Endothelial cell of umbilical vein (primary cell): ENCODE results near the gene MAP1S. TPM values are rescaled to one million over a fixed set of nuclear protein-coding genes. Genes with fewer than 3 reads are reported as not detected.
A peak's percentile ranks its signal among the peaks of the same experiment; 100 is the strongest.

Source experiments
- BruUV-seq: library from RNA; stranded (reverse); fragments of 400-500 nt; replicated peaks from 2 replicates; lab custom pipeline; 2021; lab: Mats Ljungman, UMichigan
- CTCF ChIA-PET: fragments of 300-600, 350-600 bp; sonication (Branson Sonifier 250); formaldehyde crosslinking; loops from one replicate; lab custom pipeline; 2021; ENCODE audit warnings: antibody characterized with exemption, inconsistent platforms; lab: Charles Lee
- POLR2A ChIA-PET: fragments of 300-600, 350-600 bp; sonication (Branson Sonifier 250); formaldehyde crosslinking; loops from one replicate; lab custom pipeline; 2021; ENCODE audit warnings: antibody characterized with exemption, inconsistent platforms; lab: Charles Lee
- DNase-seq: peaks from one replicate; pipeline ENCODE4 v3.0.0-alpha.2; 2011; ENCODE audit warnings: low read depth, low spot score
- FAIRE-seq: peaks from 2 replicates; lab custom pipeline; 2011; peaks lifted over from hg19 to GRCh38; lab: Jason Lieb, UNC
- H2AFZ ChIP-seq: 2 replicates; pipeline ENCODE4 v1.6.0; 2012; ENCODE audit warnings: low read depth, low read length, control low read depth, inconsistent platforms
- H3K27ac ChIP-seq: 2 replicates; pipeline ENCODE4 v1.5.1; 2011; ENCODE audit warnings: low read depth, mild to moderate bottlenecking, control low read depth, low read length, moderate library complexity; ENCODE audit not compliant: insufficient read depth
- H3K27me3 ChIP-seq, 2 experiments: 2 replicates each; pipeline versions ENCODE4 v1.6.0 to v1.6.1; 2011; ENCODE audit warnings: low read length in 2 of 2, mixed read lengths in 1 of 2; ENCODE audit not compliant: control insufficient read depth in 2 of 2, insufficient read depth in 2 of 2
- H3K36me3 ChIP-seq, 2 experiments: 2 replicates in 1 of 2; 3 replicates in 1 of 2; pipeline ENCODE4 v1.5.1; 2011; ENCODE audit warnings: low read length in 2 of 2, mild to moderate bottlenecking in 1 of 2, moderate library complexity in 1 of 2; ENCODE audit not compliant: control insufficient read depth in 2 of 2, insufficient read depth in 2 of 2; ENCODE audit errors: extremely low read depth in 1 of 2
- H3K4me1 ChIP-seq: 3 replicates; pipeline ENCODE4 v1.5.1; 2011; ENCODE audit warnings: mild to moderate bottlenecking, low read length; ENCODE audit not compliant: control insufficient read depth, insufficient read depth; ENCODE audit errors: extremely low read depth
- H3K4me2 ChIP-seq: 2 replicates; pipeline ENCODE4 v1.6.1; 2011; ENCODE audit warnings: low read length, control low read depth, mixed read lengths; ENCODE audit not compliant: insufficient read depth
- H3K4me3 ChIP-seq, 3 experiments: fragments of 200-600 bp in 1 of 3; sonication (generic), shearing (Covaris generic) in 1 of 3; replicated peaks in 1 of 3; 2 replicates each; pipeline ENCODE4 v1.5.1; 2011 to 2016; ENCODE audit warnings: control low read depth in 3 of 3, low read length in 3 of 3, mild to moderate bottlenecking in 2 of 3, inconsistent platforms in 1 of 3, low read depth in 1 of 3, moderate library complexity in 1 of 3; ENCODE audit not compliant: insufficient read depth in 1 of 3
- H3K79me2 ChIP-seq: 2 replicates; pipeline ENCODE4 v1.6.0; 2012; ENCODE audit warnings: low read length, inconsistent platforms; ENCODE audit not compliant: control insufficient read depth, insufficient read depth
- H3K9ac ChIP-seq: replicated peaks from 2 replicates; pipeline ENCODE3; 2011; ENCODE audit warnings: low read length, control low read depth; ENCODE audit not compliant: insufficient read depth; ENCODE audit errors: extremely low read depth
- H3K9me1 ChIP-seq: replicated peaks from 3 replicates; pipeline ENCODE4 v1.6.0; 2011; ENCODE audit warnings: mild to moderate bottlenecking, low read length; ENCODE audit not compliant: control insufficient read depth, insufficient read depth; ENCODE audit errors: extremely low read depth
- H3K9me3 ChIP-seq: replicated peaks from 2 replicates; pipeline ENCODE4 v1.5.1; 2012; ENCODE audit warnings: low read length, inconsistent platforms; ENCODE audit not compliant: control insufficient read depth, insufficient read depth
- H4K20me1 ChIP-seq: replicated peaks from 2 replicates; pipeline ENCODE3; 2011; ENCODE audit warnings: mild to moderate bottlenecking, low read length; ENCODE audit not compliant: control insufficient read depth, insufficient read depth; ENCODE audit errors: extremely low read depth
- EZH2 ChIP-seq: IDR thresholded peaks from 2 replicates; pipeline ENCODE4 v1.6.1; 2012; ENCODE audit warnings: borderline replicate concordance, low read depth, mild to moderate bottlenecking, moderate library complexity, low read length, inconsistent platforms; ENCODE audit not compliant: severe bottlenecking
- FOS ChIP-seq: IDR thresholded peaks from 2 replicates; pipeline ENCODE4 v1.6.1; 2011; ENCODE audit warnings: mild to moderate bottlenecking, low read length, moderate library complexity, borderline replicate concordance; ENCODE audit not compliant: insufficient read depth
- GATA2 ChIP-seq: IDR thresholded peaks from 2 replicates; pipeline ENCODE4 v1.7.0; 2011; ENCODE audit warnings: low read depth, mild to moderate bottlenecking, moderate library complexity, mixed read lengths, low read length; ENCODE audit not compliant: insufficient read length, insufficient read depth
- JUN ChIP-seq: IDR thresholded peaks from 2 replicates; pipeline ENCODE4 v1.6.1; 2011; ENCODE audit warnings: borderline replicate concordance, low read depth; ENCODE audit not compliant: insufficient read length, insufficient read depth
- MYC ChIP-seq: IDR thresholded peaks from one replicate; pipeline ENCODE4 v1.6.1; 2011; ENCODE audit warnings: mild to moderate bottlenecking, low read depth, low read length
- POLR2A ChIP-seq: IDR thresholded peaks from 2 replicates; pipeline ENCODE4 v1.6.1; 2012; ENCODE audit warnings: low read depth, mild to moderate bottlenecking, control low read depth, low read length
- POLR2AphosphoS5 ChIP-seq: IDR thresholded peaks from 2 replicates; pipeline ENCODE4 v1.6.1; 2012; ENCODE audit warnings: low read depth, mild to moderate bottlenecking, control low read depth, low read length, moderate library complexity; ENCODE audit not compliant: insufficient read depth
- dilution Hi-C: fragments of 300-500 bp; cut with MboI; formaldehyde crosslinking; loops from one replicate; pipeline ENCODE4 v1.15.0; 2019; ENCODE audit warnings: low sequenced_read_pairs; ENCODE audit not compliant: extremely low pct_ligation_motif_present
- intact Hi-C: fragments of 100-400 bp; cut with micrococcal nuclease; formaldehyde crosslinking; loops from one replicate; pipeline ENCODE4 v1.10.0; 2022
- polyA plus RNA-seq, 4 experiments: library from polyadenylated mRNA; depleted of rRNA in 3 of 4; stranded (reverse) in 3 of 4; unstranded in 1 of 4; fragments of >200 nt; gene quantifications; 2 replicates each; pipeline versions ENCODE4 v1.2.1 to v1.2.3, GENCODE V29; 2011 to 2012; ENCODE audit warnings: missing spikeins in 1 of 4
- total RNA-seq: library from RNA; stranded (reverse); gene quantifications from 2 replicates; pipeline ENCODE4 v1.2.3, GENCODE V29; 2021
- TF ChIP-seq, protein P1 (sequence below): IDR thresholded peaks from 2 replicates; pipeline ENCODE4 v1.6.1; 2011; ENCODE audit not compliant: insufficient read depth, insufficient read length
- TF ChIP-seq, protein P2 (sequence below), 2 donors: IDR thresholded peaks; 1 replicate in 1 of 2; 2 replicates in 1 of 2; pipeline ENCODE4 v1.5.1; 2011; ENCODE audit warnings: low read length in 2 of 2, mild to moderate bottlenecking in 2 of 2, moderate library complexity in 2 of 2, control low read depth in 1 of 2, inconsistent platforms in 1 of 2, low read depth in 1 of 2; ENCODE audit not compliant: insufficient read depth in 1 of 2; ENCODE audit errors: extremely low read depth in 1 of 2

MAP1S gene
- total and polyA plus RNA-seq, 2 donors (not counting 3 experiments of a cell fraction or from before 2014, with no cell fraction given), result 94.8 to 143 TPM

DNA sequence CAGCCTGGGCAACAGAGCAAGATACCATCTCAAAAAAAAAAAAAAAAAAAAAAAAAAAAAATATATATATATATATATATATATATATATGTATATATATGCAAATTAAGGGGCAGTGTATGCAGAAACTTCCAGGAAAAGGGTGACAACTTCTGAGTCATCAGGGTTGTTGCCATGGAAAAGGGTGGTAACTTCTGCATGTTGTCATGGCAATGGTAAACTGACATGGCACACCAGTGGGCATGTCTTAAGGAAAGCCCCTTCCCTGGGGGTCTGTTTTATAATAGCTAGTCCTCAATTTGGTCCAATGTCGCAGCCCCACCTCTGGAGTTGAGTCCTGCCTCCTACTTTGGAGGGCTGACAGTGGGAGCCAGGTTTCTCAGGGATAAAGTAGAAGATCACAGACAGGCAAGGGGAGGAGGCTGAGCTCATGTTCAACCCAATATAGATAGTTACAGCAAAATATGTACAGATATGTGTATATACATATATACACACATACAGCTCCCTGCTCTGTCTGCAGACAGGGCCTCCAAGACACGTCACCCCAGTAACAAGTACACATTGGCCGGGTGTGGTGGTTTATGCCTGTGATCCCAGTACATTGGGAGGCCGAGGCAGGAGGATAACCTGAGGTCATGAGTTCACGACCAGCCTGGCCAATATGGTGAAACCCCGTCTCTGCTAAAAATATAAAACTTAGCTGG lies 24.7 kb downstream of the MAP1S start:
- TF ChIP-seq JUN (peak; percentile 46), GATA2 (no peak)
- Histone ChIP-seq H3K4me3 (no peak overlapping the region), H3K9me3 (no peaks in the 10 kb centered on the region), H3K79me2 (no peaks in the 10 kb centered on the region), H3K27ac (no peak overlapping the region), H3K4me2 (no peak overlapping the region), H4K20me1 (no peaks in the 10 kb centered on the region), H3K9ac (no peak overlapping the region), H3K9me1 (no peaks in the 10 kb centered on the region), H2AFZ (no peak overlapping the region), H3K27me3 (peaks cover 0 to 2% of the 10 kb centered on the region in 2 experiments), H3K4me1 (peaks cover 4% of the 10 kb centered on the region), H3K36me3 (no peaks in the 10 kb centered on the region)
- ChIA-PET POLR2A (no interaction called here), CTCF (interaction anchor here (1.3 kb wide), 1 partner anchor 23 kb away, joined by 3 read pairs; no protein-coding TSS in a partner anchor)
- BruUV-seq, result no TSS peak
- FAIRE-seq (no peak), DNase-seq (peak; percentile 40)
- intact Hi-C loops, result no loop called here
- dilution Hi-C loops, result no loop called here

DNA sequence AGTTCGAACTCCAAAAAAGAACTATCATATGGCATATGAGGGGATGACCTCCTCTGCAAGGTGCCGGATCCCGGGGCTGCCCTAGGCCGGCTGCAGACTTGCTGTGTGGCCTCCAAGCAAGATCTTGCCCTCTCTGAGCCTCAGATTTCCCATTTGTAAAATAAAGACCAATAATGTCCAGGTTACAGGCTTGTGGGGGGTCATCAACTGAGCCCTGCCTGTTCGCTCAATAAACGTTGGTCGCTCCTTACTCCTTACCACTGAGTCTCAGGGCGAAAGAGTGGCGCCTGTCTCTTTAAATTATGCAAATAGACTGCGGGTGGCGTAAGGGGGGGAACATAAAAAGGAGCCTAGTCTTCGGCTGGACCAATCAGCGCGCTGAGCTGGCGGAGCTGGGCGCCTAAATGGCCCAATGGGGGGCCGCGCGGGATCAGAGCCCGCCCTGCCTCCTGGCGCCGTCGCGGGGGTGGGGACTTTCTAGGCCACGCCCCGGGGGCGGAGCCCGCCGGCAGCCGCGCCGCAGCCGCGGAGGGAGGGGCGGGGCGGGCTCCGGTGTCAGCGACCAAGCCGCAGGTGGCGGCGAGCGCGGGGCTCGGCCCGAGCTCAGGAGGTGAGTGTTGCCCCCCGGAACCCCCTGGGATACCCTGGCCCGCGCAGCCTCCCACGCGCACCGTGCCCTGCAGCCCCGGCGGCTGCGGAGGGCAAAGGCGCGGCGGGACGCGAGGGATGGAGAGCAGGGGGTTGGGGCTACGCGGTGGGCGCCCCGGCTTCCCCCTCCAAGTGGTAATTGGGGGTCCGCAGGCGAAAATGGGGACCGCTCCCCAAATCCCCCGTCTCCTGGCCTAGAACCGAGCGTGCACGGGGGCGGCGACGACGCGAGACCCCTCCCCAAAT lies 28.2 kb downstream of the MAP1S start:
- ChIA-PET POLR2A (no interaction called here), CTCF (interaction anchor here (0.6 to 1.0 kb wide), 2 partner anchors 19 to 36 kb away, joined by 3 to 9 read pairs; no protein-coding TSS in a partner anchor)
- H3K4me2 ChIP-seq, result peak overlapping the region; percentile 50
- DNase-seq (peak; percentile 90), FAIRE-seq (peak; percentile 89)
- H3K79me2 ChIP-seq, result no peaks in the 10 kb centered on the region
- no TSS peak for BruUV-seq
- dilution Hi-C loops, result no loop called here
- no peak overlapping the region for H3K9ac ChIP-seq
- peaks cover 4% of the 10 kb centered on the region for H3K4me1 ChIP-seq
- no peak overlapping the region for H3K27ac ChIP-seq
- H3K36me3 ChIP-seq, result no peaks in the 10 kb centered on the region
- intact Hi-C loops, result loop anchor here (5.0 kb wide), 1 partner anchor 45 kb away; no protein-coding TSS in a partner anchor
- TF ChIP-seq, protein P1, sequence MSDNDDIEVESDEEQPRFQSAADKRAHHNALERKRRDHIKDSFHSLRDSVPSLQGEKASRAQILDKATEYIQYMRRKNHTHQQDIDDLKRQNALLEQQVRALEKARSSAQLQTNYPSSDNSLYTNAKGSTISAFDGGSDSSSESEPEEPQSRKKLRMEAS, result no peak
- TF ChIP-seq JUN, result no peak
- no peak for TF ChIP-seq POLR2A
- no peak for TF ChIP-seq POLR2AphosphoS5
- TF ChIP-seq FOS, result no peak
- no peak for TF ChIP-seq GATA2
- TF ChIP-seq, protein P2, sequence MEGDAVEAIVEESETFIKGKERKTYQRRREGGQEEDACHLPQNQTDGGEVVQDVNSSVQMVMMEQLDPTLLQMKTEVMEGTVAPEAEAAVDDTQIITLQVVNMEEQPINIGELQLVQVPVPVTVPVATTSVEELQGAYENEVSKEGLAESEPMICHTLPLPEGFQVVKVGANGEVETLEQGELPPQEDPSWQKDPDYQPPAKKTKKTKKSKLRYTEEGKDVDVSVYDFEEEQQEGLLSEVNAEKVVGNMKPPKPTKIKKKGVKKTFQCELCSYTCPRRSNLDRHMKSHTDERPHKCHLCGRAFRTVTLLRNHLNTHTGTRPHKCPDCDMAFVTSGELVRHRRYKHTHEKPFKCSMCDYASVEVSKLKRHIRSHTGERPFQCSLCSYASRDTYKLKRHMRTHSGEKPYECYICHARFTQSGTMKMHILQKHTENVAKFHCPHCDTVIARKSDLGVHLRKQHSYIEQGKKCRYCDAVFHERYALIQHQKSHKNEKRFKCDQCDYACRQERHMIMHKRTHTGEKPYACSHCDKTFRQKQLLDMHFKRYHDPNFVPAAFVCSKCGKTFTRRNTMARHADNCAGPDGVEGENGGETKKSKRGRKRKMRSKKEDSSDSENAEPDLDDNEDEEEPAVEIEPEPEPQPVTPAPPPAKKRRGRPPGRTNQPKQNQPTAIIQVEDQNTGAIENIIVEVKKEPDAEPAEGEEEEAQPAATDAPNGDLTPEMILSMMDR (IDR thresholded peaks at IDR 0.05; ENCODE audit: extremely low read depth in 1 of 2, insufficient read depth in 1 of 2, low read depth in 1 of 2, low read length in 2 of 2), result no peak
- no peak for TF ChIP-seq EZH2
- TF ChIP-seq MYC, result no peak
- peaks cover 0 to 2% of the 10 kb centered on the region in 2 experiments for H3K27me3 ChIP-seq
- peak overlapping the region; percentile 85 for H2AFZ ChIP-seq
- no peaks in the 10 kb centered on the region for H3K9me1 ChIP-seq
- peak overlapping the region in 1 of 3 experiments; percentile 42 for H3K4me3 ChIP-seq
- no peaks in the 10 kb centered on the region for H3K9me3 ChIP-seq
- no peaks in the 10 kb centered on the region for H4K20me1 ChIP-seq
